HG03342 (cell line): ENCODE measurements around the gene TMEM200A.

Experiments
- ATAC-seq: cut with Tn5 transposase; IDR thresholded peaks from one replicate; pipeline ENCODE4 v1.9.1; 2021; ENCODE audit warnings: mild to moderate bottlenecking, moderate library complexity; ENCODE audit not compliant: unreplicated experiment

TMEM200A gene

DNA sequence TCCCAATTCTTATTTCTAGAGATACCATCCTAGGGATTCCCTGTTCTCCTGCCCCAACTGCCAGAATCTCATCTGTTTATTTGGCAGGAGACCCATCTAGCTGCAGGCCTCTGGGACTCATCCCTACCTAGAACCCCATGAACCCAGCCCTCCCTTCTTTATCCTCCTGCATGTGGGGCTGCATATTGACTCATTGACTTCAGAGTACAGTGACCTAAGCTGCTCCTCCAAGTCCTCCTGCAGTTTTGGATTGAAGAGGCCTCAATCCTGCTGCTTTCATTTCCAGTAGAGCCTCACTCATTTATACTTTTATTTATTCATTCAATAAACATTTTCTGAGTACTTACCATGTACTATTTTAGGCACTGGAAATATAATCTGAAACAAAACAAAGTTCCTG lies 11.6 kb downstream of the TMEM200A start:
- ATAC-seq = no peak

DNA sequence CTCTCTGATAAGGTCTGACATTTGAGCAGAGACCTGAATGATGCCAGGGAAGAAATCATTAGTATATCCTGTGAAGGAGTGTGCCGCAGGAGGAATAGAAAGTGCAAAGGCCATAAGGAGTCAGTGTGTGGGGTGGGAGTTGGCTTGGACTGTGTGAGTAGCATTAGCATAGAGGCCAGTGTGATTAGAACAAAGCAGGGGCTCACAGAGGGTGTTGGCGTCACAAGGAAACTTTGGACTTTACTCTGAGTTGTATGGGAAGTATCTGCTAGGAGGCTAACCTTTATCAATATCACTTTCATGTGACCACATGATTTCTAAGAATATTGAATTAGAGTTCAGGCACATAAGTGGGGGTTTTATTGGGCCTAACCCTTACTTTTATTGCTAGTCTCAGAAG lies 12.1 kb downstream of the TMEM200A start:
- ATAC-seq = no peak

DNA sequence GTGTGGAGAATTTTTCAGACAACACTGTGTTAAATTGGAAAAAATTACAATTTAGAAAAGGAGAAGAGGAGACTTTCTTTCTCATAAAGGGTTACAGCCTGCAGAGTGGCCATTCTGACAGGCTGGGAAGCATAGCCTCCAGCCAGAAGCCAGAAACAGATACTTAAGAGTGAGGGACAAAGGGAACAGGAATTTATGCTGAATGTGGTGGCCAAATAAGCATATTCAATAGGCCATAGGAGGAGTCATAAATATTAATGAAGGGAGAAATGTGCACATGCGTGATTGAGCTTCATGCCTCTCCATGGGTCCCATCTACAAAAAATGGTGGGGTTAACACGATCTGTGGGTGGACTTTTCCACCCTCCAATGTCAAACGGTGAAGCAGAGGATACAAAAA lies 13.4 kb downstream of the TMEM200A start:
- no peak for ATAC-seq

DNA sequence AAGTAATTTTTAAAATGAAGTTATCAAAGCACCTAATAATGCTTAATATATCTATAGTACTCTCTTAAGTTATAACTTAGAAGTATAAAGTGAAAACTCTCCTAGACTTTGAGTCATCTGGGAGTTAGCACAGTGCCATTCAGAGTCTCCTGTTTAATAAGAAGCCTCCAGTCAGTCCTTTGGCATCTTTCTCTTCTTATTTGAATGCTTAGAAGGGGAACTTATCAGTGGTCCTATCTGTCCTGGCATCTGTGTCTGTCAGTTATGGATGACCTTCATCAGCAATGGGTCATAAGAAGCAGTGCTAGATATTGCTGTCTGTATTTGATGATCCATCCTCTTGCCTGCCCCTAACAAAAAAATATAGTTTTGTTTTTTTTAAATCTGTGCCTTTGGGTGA lies 15.2 kb downstream of the TMEM200A start:
- no peak for ATAC-seq

DNA sequence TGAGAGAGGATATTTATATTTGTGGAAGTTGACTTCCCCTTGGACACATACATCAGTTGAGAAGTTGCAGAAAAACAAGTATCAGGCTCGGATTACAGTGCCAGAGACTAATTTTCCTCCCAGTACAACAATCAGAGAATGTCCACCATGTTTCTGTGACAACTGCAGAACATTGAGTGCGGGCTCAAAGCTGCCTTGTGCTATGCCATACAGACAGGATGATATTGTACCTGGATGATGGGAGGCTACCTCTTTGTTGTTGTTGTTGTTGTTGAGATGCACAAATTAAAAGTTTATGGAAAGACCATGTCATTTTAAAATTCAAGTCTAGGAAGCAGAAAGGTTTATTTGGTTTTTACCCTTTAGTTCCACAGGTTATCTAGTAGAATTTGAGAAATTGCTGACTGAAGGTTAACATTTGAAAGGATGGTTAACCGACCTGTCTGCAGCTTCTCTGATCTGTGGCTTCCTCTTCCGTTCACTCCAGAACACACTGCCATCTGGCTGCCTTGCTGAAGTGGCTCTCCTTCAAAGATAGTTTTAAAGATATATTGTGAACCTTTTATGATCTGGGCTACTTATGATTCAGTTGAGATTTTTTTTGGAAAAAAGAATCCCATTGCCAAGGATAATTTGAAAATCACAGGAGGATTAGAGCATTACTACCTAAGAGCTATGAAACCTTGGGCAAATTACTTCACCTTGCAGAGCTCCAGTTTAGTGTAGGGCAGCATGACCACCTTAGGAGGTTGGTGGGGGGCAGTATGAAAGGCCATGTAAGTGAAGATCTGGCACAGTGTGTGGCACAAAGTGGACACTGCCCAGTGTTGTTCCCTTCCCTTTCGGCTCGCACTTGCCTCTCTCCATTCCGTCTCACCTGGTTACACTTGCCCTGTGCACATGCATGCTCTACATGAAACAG lies 15.9 kb downstream of the TMEM200A start:
- no peak for ATAC-seq

DNA sequence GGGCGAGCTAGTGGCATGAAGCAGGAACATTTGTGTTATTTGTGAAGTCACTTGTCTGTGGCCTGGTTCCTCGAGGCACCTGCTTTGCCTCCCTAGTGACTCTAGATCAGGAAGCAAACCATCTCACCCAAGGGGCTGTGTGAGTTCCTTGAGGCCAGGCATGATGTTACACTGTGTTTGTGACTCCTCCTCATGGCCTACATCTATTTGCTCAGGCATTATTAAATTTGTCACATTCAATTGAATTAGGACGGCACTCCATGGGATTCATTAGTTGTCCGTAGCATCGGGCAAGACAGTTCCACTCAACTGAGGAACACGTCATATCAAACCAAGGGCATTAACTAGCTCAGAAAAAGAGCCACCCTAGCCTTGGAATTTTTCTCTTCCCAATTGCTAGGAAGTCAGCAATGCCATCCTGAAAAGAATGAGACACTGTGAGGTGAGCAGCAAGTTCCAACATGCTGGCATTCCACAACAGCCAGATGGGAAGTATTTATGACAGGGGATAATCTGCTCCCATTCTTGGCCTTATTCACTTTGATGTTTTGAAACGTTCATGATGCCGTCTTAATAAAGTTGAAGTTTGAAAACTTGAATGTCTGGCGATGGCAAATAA lies 17.2 kb downstream of the TMEM200A start:
- ATAC-seq = no peak

DNA sequence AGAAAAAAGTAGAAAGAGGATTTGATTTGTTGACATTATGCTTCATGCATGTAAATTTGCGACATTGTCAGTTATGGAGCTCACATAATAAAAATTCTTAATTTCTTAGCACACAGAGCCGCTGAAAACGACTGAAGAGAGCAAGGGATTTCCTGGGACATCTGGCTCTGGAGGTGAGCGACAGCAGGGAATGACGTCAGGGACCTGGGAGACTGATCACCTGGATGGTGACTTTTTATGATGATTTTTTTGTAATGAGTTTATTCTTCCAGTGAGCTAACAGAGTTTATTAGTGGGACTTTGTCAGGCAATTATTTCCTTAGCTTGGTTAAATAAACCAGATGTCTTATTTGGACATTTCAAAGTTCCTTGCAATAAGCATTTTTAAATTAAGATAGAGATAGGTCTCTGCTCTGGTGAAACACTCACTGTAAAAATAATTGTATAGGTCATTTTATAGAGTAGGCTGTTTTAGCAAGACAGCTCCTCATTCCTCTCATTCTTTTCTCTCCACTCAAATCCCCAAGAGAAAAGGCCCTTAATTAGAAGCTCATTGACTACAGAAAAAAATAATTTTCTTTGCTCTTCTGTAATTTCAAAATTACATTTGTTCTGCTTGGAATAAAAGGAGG lies 19.4 kb downstream of the TMEM200A start:
- no peak for ATAC-seq

DNA sequence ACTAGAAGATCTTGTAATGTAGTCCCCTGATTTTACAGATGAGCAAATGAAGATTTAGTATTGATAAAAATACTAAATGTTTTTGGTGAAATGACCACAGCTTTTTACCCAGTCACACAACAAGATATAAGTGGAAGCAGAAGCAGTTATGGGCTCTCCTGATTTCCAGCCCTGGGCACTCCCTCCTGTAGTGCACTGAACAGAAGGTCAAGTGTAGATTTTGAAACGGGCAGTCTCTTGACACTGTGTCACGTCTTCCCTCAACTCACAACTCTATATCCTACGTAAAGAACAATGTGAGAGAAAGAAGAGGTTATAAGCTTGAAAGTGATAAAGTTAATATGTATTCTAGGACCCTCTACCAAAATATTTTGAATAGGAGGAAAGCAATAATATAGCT lies 23.3 kb downstream of the TMEM200A start:
- ATAC-seq = no peak

DNA sequence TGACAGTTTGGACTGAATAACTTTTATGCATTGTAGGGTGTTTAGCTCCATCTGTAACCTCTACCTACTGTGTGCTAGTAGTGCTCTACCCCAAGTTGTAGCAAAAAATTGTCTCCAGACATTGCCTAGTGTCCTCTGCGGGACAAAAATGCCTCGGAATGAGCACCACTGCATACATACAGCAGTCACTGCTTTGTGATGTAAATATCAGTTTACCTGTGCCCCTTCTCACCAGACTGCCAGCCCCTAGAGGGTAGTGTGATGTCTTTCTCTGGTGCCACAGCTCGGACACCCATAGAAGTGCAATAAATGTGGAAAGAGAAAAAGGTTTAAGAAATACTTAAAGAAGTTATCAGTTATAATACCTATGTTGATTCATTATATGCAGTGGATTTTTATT lies 25.1 kb downstream of the TMEM200A start:
- ATAC-seq = no peak

DNA sequence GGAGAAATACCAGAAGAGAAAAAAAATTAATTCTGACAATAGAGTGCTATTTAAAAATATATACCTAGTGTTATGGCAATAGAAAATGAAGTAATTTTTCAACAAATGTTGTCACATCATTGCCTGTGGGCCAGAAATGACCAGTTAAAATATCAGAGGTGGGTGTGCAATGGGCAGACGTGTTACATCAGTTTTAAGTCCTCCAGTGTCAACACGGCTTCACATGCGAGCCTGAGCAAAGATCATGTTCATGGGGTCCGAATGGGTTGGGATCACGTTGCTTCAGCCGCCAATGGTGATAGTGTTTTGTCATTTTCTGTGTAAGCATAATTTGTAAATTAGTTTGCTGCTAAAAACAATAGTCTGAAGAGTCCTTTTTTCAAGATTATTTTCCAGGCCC lies 27.5 kb downstream of the TMEM200A start:
- ATAC-seq = no peak

DNA sequence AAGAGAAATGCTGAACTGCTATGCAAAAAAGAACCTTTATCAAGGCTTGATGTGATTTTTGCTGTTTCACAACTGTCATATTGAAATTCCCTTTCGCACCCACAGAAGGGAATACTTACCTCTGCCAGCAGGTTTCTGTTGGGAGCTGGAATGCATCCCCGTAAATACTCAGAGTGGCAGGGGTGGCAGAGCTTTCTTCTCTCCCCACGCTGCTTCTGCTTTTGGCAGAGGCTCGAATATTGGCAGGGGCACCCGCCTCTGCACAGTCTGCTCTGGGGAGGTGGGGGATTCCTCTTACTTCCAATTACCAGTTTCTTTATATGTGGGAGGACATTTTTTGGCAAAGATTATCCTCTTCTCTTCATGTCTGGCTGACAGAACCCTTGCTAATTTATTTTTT lies 28.4 kb downstream of the TMEM200A start:
- no peak for ATAC-seq

DNA sequence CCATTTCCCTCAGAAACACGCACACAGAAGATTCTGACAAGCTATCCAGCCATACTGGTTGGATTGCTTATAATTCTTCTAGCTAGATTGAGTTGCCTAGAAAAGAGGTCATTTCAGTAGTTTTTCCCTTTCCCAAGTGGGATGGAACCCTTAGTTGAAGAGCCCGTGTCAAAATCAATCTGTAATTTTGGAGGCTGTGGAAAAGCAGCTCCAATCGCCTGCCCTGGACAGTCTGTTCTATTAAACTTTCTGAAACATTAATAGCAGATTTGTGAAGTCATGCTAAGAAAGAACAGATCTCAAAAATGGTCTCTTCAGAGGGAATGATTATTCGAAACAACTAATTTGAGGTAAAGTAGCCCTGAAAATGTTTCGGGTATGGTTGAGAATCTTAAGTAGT lies 29.3 kb downstream of the TMEM200A start:
- ATAC-seq = no peak

DNA sequence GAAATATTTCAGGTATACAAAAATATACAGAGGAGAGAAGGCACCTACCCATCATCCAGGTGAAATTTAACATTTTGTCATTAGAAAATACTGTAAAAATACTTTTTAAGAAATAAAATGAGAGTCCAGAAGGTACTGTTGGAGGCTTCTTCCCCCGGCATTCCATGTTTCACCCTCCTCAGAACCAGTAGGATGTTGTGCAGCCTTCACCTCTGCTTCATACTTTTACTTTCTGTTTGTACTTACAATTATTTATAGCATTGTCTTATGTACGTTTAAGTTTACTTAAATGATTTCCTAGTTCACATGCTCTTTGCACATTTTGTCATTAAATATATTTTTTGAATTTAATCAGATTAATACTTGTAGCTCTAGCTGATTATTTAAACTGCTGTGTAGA lies 30.9 kb downstream of the TMEM200A start:
- ATAC-seq = no peak

DNA sequence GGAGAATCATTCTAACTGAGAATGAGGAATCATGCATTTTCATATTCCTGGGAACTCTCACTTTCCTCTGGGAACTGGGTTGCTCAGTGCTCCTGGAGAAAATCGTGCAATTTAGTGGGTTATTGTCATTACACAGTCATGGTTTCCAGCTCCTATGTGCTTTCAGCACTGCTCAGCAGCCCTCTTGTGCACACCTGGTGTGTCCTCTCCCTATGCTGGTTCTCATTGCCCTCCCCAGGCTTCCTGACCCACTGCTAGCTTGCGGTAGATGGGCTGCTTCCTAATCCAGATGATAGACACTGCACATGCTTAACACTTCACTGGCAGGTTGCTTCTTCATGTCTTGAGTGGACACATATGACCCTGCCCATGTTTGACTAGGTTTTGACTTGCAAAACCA lies 39.7 kb downstream of the TMEM200A start:
- ATAC-seq = no peak

DNA sequence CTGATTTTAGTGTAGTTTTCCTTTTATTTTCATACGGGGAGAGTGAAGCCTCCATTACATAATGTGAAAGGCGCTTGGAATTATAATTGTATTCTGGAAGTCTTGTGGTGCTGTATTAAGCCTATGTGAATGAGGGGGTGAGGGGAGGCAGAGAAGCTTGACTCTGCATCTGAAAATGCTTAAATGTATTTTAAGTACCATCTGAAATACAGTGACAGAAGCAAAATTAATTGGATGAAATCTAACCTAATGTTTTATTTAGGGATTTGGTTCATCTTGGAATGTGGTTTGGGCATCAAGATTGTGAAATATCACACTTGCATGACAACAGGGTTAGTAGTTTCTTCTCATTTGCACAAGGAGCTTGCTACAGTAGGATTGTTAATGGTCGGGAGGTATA lies 41.2 kb downstream of the TMEM200A start:
- ATAC-seq = no peak

DNA sequence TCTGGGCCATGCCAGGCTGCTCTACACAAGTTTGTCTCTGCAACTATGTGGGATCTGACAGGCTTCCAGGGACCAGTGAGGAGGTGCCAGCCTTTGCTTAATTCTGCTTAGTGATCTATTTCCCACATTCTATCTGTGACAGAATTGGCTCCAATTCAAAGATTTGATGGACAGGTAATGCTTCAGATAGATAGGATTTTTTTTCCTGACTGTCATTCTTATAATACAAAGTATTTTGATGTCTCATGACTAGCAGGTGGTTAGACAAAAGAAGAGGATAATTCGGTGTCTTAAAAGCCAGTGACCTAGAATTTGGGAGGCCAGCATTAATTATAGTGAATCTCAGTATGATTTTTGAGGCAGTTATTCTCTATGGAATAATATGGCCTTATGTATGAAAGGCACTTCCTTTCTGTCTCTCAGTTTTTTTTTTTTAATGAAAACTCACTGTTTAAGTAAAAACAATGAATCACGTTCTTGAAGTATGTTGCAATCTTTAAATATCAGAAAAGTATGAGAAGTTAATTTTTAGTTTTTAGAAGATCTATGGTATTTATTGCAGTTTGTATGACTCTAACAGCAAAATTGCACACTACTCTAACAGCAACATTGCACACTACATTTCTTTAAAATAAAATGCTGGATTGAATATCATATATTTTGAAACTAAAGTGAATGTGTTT lies 43.7 kb downstream of the TMEM200A start:
- ATAC-seq = no peak

DNA sequence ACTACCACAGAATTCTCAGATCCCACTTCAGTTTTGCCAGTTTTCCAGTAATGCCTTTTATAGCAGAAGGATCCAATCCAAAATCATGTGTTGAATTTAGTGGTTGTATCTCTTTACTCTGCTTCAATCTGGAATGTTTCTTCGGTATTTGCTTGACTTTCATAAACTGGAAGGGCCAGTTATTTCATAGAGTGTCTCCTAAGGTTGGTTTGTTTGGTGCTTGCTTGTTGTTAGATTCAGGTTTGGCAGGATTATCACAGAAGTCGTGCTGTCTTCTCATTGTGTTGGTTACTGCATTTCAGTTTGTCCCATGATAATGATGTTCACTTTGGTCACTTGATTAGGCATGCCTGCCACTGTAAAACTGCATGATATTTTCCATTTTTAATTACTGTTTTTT lies 45.7 kb downstream of the TMEM200A start:
- ATAC-seq = no peak

DNA sequence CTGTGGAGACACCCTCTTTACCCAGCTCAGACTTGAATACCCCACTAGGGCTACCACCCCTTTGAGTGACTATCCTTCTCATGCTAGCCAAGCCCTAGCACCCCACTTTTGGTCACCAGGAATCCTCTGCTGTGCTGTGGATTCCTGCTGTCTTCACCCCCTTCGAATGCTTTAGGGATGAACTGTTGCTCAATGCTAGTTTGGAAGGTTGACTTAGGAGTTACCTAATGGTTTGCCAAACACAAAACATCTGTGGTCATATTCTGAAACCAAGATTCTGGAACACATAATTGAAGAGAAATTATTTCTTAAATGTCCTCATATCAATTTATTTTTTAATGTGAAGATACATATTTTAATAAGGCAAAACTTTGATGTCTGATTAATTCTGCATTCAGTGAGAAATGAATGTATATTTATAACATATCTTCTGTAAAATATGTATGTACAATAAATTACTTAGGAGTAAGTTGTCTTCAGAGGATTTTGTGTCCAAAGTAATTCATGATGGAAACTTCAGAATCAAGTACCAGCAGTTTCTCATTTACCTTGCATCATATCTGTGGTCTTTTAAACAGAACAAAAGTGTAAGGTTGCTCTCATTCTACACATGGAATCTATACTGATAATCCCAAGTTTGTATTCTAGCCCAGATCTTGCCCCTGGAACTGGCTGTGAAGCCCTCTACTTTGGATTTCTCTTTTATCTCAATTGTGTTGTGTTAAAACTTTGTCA lies 46.9 kb downstream of the TMEM200A start:
- no peak for ATAC-seq

DNA sequence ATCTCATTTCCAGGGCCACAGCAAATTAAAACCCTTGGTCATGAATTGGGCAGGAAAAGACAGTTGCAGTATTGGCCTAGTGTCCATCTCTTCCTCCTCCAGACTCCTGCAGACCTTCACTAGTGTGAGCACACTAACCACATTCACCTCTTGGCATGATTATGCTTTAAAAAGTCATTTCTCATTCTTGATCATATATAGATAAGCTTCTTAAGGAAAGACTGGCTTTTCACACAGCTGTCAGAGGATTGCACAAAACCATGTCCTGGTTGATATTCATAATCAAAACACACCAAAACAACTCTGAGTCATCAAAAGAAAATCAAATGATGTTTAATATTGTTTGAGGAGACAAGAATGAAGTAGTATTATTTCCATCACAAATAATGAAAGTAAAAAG lies 52.1 kb downstream of the TMEM200A start:
- ATAC-seq = no peak

DNA sequence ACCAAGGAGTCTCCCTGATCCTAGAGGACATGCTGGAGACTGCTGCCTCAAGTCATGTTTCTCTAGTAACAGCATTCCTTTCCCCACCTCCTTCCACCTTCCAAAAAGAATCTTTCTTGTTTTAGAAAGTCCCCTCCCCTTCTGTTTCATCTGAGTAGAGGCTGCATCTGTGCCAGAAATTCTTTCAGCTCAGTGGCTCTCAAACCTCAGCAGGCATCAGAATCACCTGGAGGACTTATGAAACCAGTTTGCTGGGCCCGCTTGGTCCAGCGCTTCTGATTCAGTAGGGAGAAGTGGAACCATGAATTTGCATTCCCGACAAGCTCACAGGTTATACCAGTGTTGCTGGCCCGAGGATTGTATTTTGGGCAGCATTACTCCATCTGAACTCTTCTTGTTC lies 55.1 kb downstream of the TMEM200A start:
- no peak for ATAC-seq

DNA sequence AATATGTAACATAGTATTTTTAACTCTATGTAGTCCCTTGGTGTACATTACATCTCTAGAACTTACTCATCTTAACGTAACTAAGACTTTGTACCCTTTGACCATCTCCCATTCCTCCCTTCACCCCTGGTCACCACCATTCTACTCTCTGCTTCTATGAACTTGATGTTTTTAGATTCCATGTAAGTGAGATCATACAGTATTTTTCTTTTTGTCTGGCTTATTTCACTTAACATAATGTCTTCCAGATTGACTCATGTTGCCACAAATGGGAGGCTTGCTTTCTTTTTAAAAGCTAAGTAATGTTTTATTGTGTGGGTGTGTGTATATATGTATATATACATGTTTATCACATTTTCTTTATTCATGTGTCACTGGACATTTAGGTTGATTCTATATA lies 55.8 kb downstream of the TMEM200A start:
- ATAC-seq = no peak
